Muscle of leg (tissue), 11 donors: ENCODE measurements around the gene CNTNAP5. TPM values are rescaled to one million over a fixed set of nuclear protein-coding genes. Genes with fewer than 3 reads are reported as not detected.
"Not testable (repeated sequence)": the region's sequence is repeated elsewhere in the genome, so short reads cannot be mapped to it uniquely, and the experiment has no call there.

Experiments used
- DNase-seq: peaks from one replicate; pipeline ENCODE4 v3.0.0; 2013
- H3K27ac ChIP-seq: one replicate; pipeline ENCODE4 v1.5.1; 2013; ENCODE audit warnings: mild to moderate bottlenecking, low read length, control low read depth
- H3K27me3 ChIP-seq: one replicate; pipeline ENCODE4 v1.6.1; 2013; ENCODE audit warnings: low read length; ENCODE audit not compliant: control insufficient read depth, insufficient read depth
- H3K36me3 ChIP-seq: one replicate; pipeline ENCODE4 v1.6.1; 2013; ENCODE audit warnings: low read length; ENCODE audit not compliant: control insufficient read depth, insufficient read depth
- H3K4me1 ChIP-seq: one replicate; pipeline ENCODE4 v1.6.1; 2013; ENCODE audit warnings: low read length; ENCODE audit not compliant: control insufficient read depth, insufficient read depth
- H3K4me3 ChIP-seq: one replicate; pipeline ENCODE4 v1.5.1; 2013; ENCODE audit warnings: low read length, control low read depth
- H3K9me3 ChIP-seq: replicated peaks from 2 replicates; pipeline ENCODE4 v1.6.1; 2013; ENCODE audit warnings: low read depth, low read length; ENCODE audit not compliant: control insufficient read depth
- WGBS: methylation state at CpG from one replicate; pipeline ENCODE4 v1.1.5; 2013; ENCODE audit warnings: missing lambda C conversion rate; ENCODE audit not compliant: insufficient coverage; 5-methylcytosine and 5-hydroxymethylcytosine counted together
- polyA plus RNA-seq, 8 donors: library from polyadenylated mRNA; unstranded; fragments of 120-200 nt; gene quantifications; one replicate each; pipeline versions ENCODE4 v1.2.1 to v1.2.3, GENCODE V29; 2013; ENCODE audit warnings: inconsistent platforms in 1 of 8, low replicate concordance in 1 of 8; ENCODE audit not compliant: insufficient read length in 8 of 8, insufficient read depth in 1 of 8
- total RNA-seq: library from RNA; stranded (reverse); fragments of 120-200 nt; gene quantifications from one replicate; pipeline ENCODE4 v1.2.4, GENCODE V29; 2013

The CNTNAP5 gene
- total and polyA plus RNA-seq, 9 donors, result 0.08 to 0.75 (median 0.16) TPM

- no peaks in the 10 kb centered on the region for H3K36me3 ChIP-seq
- H3K27ac ChIP-seq, result no peak overlapping the region
- no peaks in the 10 kb centered on the region for H3K4me1 ChIP-seq
- no peak overlapping the region for H3K4me3 ChIP-seq
- H3K27me3 ChIP-seq, result no peaks in the 10 kb centered on the region
- no peaks in the 10 kb centered on the region for H3K9me3 ChIP-seq
- DNase-seq, result no peak
- WGBS, result no CpG with 5 or more reads among the region's 3 CpGs
Measured at GRCh38 chr2:124328397-124328796, 303.3 kb downstream of the CNTNAP5 start.

GRCh38 chr2:124333784-124334183, 308.7 kb downstream of the CNTNAP5 start:
- H3K36me3 ChIP-seq, result no peaks in the 10 kb centered on the region
- WGBS, result 100% methylated on average over 1 of the region's 4 CpGs
- H3K4me1 ChIP-seq, result no peaks in the 10 kb centered on the region
- H3K27me3 ChIP-seq, result no peaks in the 10 kb centered on the region
- H3K27ac ChIP-seq, result no peak overlapping the region
- no peaks in the 10 kb centered on the region for H3K9me3 ChIP-seq
- no peak for DNase-seq
- no peak overlapping the region for H3K4me3 ChIP-seq

- no peaks in the 10 kb centered on the region for H3K9me3 ChIP-seq
- H3K36me3 ChIP-seq, result no peaks in the 10 kb centered on the region
- no peak for DNase-seq
- no peak overlapping the region for H3K27ac ChIP-seq
- no peaks in the 10 kb centered on the region for H3K27me3 ChIP-seq
- no peak overlapping the region for H3K4me3 ChIP-seq
- no CpG with 5 or more reads among the region's 2 CpGs for WGBS
- H3K4me1 ChIP-seq, result no peaks in the 10 kb centered on the region
Measured at GRCh38 chr2:124335058-124335457, 310.0 kb downstream of the CNTNAP5 start.

GRCh38 chr2:124339709-124340108, 314.6 kb downstream of the CNTNAP5 start:
- 86% methylated on average over 1 of the region's 2 CpGs for WGBS
- no peak for DNase-seq
- Histone ChIP-seq H3K27me3 (no peaks in the 10 kb centered on the region), H3K27ac (no peak overlapping the region), H3K9me3 (no peaks in the 10 kb centered on the region), H3K4me1 (no peaks in the 10 kb centered on the region), H3K4me3 (no peak overlapping the region), H3K36me3 (no peaks in the 10 kb centered on the region)

GRCh38 chr2:124343827-124344498, 318.9 kb downstream of the CNTNAP5 start:
- H3K27me3 ChIP-seq, result no peaks in the 10 kb centered on the region
- H3K4me3 ChIP-seq, result no peak overlapping the region
- H3K27ac ChIP-seq, result no peak overlapping the region
- 100% methylated on average over 1 of the region's 4 CpGs for WGBS
- no peaks in the 10 kb centered on the region for H3K9me3 ChIP-seq
- no peak for DNase-seq
- no peaks in the 10 kb centered on the region for H3K4me1 ChIP-seq
- H3K36me3 ChIP-seq, result no peaks in the 10 kb centered on the region

GRCh38 chr2:124347209-124347608, 322.1 kb downstream of the CNTNAP5 start:
- Histone ChIP-seq H3K9me3 (no peaks in the 10 kb centered on the region), H3K4me3 (no peak overlapping the region), H3K27me3 (no peaks in the 10 kb centered on the region), H3K27ac (no peak overlapping the region), H3K36me3 (no peaks in the 10 kb centered on the region), H3K4me1 (no peaks in the 10 kb centered on the region)
- DNase-seq, result no peak
- WGBS, result 88% methylated on average over 1 of the region's 7 CpGs

GRCh38 chr2:124353656-124354055, 328.6 kb downstream of the CNTNAP5 start:
- Histone ChIP-seq H3K27me3 (no peaks in the 10 kb centered on the region), H3K4me3 (no peak overlapping the region), H3K4me1 (no peaks in the 10 kb centered on the region), H3K36me3 (no peaks in the 10 kb centered on the region), H3K9me3 (no peaks in the 10 kb centered on the region), H3K27ac (no peak overlapping the region)
- no peak for DNase-seq

GRCh38 chr2:124354466-124354865, 329.4 kb downstream of the CNTNAP5 start:
- H3K4me3 ChIP-seq, result no peak overlapping the region
- H3K4me1 ChIP-seq, result no peaks in the 10 kb centered on the region
- WGBS, result 46% methylated on average over 1 of the region's 3 CpGs
- no peaks in the 10 kb centered on the region for H3K27me3 ChIP-seq
- H3K9me3 ChIP-seq, result no peaks in the 10 kb centered on the region
- H3K27ac ChIP-seq, result no peak overlapping the region
- DNase-seq, result no peak
- H3K36me3 ChIP-seq, result no peaks in the 10 kb centered on the region

GRCh38 chr2:124361966-124362365, 336.9 kb downstream of the CNTNAP5 start:
- not testable (repeated sequence) for H3K36me3 ChIP-seq, H3K4me3 ChIP-seq, H3K4me1 ChIP-seq, H3K27me3 ChIP-seq, H3K9me3 ChIP-seq, H3K27ac ChIP-seq, DNase-seq
- WGBS, result 92% methylated on average over 24 of the region's 28 CpGs

GRCh38 chr2:124369181-124369580, 344.1 kb downstream of the CNTNAP5 start:
- Histone ChIP-seq H3K4me3 (no peak overlapping the region), H3K27me3 (no peaks in the 10 kb centered on the region), H3K36me3 (no peaks in the 10 kb centered on the region), H3K27ac (no peak overlapping the region), H3K9me3 (no peaks in the 10 kb centered on the region), H3K4me1 (no peaks in the 10 kb centered on the region)
- WGBS, result no CpG with 5 or more reads among the region's 4 CpGs
- no peak for DNase-seq

GRCh38 chr2:124380221-124380749, 355.2 kb downstream of the CNTNAP5 start:
- no peak overlapping the region for H3K27ac ChIP-seq
- no peaks in the 10 kb centered on the region for H3K36me3 ChIP-seq
- H3K27me3 ChIP-seq, result no peaks in the 10 kb centered on the region
- DNase-seq, result no peak
- no CpG with 5 or more reads among the region's 3 CpGs for WGBS
- H3K9me3 ChIP-seq, result peaks cover 3% of the 10 kb centered on the region
- no peak overlapping the region for H3K4me3 ChIP-seq
- no peaks in the 10 kb centered on the region for H3K4me1 ChIP-seq
